ENCODE data around the gene NAA35. TPM values are rescaled to one million over a fixed set of nuclear protein-coding genes. Genes with fewer than 3 reads are reported as not detected.

NAA35 gene
- total and polyA plus RNA-seq, 2 of the 8 experiments (the other 6 are each of a cell fraction or from before 2014, with no cell fraction given) = 12.9 to 35.2 TPM

DNA sequence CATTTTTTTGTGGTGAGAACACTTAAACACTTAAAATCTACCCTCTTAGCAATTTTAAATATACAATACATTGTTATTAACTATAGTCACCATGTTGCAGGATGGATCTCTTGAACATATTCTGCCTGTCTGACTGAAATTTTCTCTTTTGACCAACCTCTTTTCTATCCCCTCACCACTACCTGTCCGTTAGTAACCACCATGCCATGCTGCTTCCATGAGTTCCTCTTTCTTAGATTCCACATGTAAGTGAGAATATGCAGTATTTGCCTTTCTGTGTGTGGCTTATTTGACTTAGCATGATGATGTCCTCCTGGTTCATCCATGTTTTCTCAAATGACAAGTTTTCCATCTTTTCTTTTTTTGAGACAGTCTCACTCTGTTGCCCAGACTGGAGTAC, 48.5 kb upstream of the NAA35 start (continued):
- TF ChIP-seq NANOG (IDR thresholded peaks at IDR 0.05; ENCODE audit: insufficient read depth, low read depth, low read length, poor library complexity, severe bottlenecking) (no peak), CBX5 (IDR thresholded peaks at IDR 0.05; ENCODE audit: low read depth, low read length) (no peak), KDM4A (IDR thresholded peaks at IDR 0.05; ENCODE audit: low read depth, low read length, severe bottlenecking) (no peak)
- TF ChIP-seq, protein P1, sequence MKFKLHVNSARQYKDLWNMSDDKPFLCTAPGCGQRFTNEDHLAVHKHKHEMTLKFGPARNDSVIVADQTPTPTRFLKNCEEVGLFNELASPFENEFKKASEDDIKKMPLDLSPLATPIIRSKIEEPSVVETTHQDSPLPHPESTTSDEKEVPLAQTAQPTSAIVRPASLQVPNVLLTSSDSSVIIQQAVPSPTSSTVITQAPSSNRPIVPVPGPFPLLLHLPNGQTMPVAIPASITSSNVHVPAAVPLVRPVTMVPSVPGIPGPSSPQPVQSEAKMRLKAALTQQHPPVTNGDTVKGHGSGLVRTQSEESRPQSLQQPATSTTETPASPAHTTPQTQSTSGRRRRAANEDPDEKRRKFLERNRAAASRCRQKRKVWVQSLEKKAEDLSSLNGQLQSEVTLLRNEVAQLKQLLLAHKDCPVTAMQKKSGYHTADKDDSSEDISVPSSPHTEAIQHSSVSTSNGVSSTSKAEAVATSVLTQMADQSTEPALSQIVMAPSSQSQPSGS (IDR thresholded peaks at IDR 0.05; ENCODE audit: low read length) = no peak
- TF ChIP-seq, protein P2, sequence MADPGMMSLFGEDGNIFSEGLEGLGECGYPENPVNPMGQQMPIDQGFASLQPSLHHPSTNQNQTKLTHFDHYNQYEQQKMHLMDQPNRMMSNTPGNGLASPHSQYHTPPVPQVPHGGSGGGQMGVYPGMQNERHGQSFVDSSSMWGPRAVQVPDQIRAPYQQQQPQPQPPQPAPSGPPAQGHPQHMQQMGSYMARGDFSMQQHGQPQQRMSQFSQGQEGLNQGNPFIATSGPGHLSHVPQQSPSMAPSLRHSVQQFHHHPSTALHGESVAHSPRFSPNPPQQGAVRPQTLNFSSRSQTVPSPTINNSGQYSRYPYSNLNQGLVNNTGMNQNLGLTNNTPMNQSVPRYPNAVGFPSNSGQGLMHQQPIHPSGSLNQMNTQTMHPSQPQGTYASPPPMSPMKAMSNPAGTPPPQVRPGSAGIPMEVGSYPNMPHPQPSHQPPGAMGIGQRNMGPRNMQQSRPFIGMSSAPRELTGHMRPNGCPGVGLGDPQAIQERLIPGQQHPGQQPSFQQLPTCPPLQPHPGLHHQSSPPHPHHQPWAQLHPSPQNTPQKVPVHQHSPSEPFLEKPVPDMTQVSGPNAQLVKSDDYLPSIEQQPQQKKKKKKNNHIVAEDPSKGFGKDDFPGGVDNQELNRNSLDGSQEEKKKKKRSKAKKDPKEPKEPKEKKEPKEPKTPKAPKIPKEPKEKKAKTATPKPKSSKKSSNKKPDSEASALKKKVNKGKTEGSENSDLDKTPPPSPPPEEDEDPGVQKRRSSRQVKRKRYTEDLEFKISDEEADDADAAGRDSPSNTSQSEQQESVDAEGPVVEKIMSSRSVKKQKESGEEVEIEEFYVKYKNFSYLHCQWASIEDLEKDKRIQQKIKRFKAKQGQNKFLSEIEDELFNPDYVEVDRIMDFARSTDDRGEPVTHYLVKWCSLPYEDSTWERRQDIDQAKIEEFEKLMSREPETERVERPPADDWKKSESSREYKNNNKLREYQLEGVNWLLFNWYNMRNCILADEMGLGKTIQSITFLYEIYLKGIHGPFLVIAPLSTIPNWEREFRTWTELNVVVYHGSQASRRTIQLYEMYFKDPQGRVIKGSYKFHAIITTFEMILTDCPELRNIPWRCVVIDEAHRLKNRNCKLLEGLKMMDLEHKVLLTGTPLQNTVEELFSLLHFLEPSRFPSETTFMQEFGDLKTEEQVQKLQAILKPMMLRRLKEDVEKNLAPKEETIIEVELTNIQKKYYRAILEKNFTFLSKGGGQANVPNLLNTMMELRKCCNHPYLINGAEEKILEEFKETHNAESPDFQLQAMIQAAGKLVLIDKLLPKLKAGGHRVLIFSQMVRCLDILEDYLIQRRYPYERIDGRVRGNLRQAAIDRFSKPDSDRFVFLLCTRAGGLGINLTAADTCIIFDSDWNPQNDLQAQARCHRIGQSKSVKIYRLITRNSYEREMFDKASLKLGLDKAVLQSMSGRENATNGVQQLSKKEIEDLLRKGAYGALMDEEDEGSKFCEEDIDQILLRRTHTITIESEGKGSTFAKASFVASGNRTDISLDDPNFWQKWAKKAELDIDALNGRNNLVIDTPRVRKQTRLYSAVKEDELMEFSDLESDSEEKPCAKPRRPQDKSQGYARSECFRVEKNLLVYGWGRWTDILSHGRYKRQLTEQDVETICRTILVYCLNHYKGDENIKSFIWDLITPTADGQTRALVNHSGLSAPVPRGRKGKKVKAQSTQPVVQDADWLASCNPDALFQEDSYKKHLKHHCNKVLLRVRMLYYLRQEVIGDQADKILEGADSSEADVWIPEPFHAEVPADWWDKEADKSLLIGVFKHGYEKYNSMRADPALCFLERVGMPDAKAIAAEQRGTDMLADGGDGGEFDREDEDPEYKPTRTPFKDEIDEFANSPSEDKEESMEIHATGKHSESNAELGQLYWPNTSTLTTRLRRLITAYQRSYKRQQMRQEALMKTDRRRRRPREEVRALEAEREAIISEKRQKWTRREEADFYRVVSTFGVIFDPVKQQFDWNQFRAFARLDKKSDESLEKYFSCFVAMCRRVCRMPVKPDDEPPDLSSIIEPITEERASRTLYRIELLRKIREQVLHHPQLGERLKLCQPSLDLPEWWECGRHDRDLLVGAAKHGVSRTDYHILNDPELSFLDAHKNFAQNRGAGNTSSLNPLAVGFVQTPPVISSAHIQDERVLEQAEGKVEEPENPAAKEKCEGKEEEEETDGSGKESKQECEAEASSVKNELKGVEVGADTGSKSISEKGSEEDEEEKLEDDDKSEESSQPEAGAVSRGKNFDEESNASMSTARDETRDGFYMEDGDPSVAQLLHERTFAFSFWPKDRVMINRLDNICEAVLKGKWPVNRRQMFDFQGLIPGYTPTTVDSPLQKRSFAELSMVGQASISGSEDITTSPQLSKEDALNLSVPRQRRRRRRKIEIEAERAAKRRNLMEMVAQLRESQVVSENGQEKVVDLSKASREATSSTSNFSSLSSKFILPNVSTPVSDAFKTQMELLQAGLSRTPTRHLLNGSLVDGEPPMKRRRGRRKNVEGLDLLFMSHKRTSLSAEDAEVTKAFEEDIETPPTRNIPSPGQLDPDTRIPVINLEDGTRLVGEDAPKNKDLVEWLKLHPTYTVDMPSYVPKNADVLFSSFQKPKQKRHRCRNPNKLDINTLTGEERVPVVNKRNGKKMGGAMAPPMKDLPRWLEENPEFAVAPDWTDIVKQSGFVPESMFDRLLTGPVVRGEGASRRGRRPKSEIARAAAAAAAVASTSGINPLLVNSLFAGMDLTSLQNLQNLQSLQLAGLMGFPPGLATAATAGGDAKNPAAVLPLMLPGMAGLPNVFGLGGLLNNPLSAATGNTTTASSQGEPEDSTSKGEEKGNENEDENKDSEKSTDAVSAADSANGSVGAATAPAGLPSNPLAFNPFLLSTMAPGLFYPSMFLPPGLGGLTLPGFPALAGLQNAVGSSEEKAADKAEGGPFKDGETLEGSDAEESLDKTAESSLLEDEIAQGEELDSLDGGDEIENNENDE (IDR thresholded peaks at IDR 0.05; ENCODE audit: insufficient replicate concordance, low read length) = no peak
